Measurements from ENCODE around the gene ADAMTSL1. TPM values are rescaled to one million over a fixed set of nuclear protein-coding genes. Genes with fewer than 3 reads are reported as not detected.

ADAMTSL1 gene
- total RNA-seq, 2 experiments from 2014 or later = not detected

GRCh38 chr9:18585996-18586395 lies 112.0 kb downstream of the ADAMTSL1 start:
- CTCF ChIA-PET = no interaction called here
- POLR2A ChIA-PET = no interaction called here
- Mint-ChIP-seq H3K4me1 (ENCODE audit: low read depth) (no peaks in the 10 kb centered on the region), H3K9me3 (peaks cover 6% of the 10 kb centered on the region), H3K36me3 (ENCODE audit: low read depth) (no peaks in the 10 kb centered on the region), H3K27me3 (no peaks in the 10 kb centered on the region), H3K27ac (no peak overlapping the region), H3K4me3 (no peak overlapping the region)
- DNase-seq (no peak), ATAC-seq (no peak)
- intact Hi-C loops (cut with micrococcal nuclease) = no loop called here
- no peak for TF ChIP-seq CTCF (IDR thresholded peaks at IDR 0.05)

GRCh38 chr9:18588002-18588401 lies 114.0 kb downstream of the ADAMTSL1 start:
- Mint-ChIP-seq H3K36me3 (ENCODE audit: low read depth) (no peaks in the 10 kb centered on the region), H3K27me3 (no peaks in the 10 kb centered on the region)

GRCh38 chr9:18591261-18591660 lies 117.3 kb downstream of the ADAMTSL1 start:
- no peak overlapping the region for H3K4me3 Mint-ChIP-seq
- no peaks in the 10 kb centered on the region for H3K4me1 Mint-ChIP-seq (ENCODE audit: low read depth)
- CTCF ChIA-PET = no interaction called here
- H3K36me3 Mint-ChIP-seq (ENCODE audit: low read depth) = no peaks in the 10 kb centered on the region
- no peak for DNase-seq
- no peak overlapping the region for H3K27ac Mint-ChIP-seq
- no peak for TF ChIP-seq CTCF (IDR thresholded peaks at IDR 0.05)
- no peak for ATAC-seq
- intact Hi-C loops (cut with micrococcal nuclease) = no loop called here
- POLR2A ChIA-PET = no interaction called here
- H3K9me3 Mint-ChIP-seq = peaks cover 25% of the 10 kb centered on the region
- H3K27me3 Mint-ChIP-seq = no peaks in the 10 kb centered on the region

More at GRCh38 chr9:18588002-18588401, 114.0 kb downstream of the ADAMTSL1 start:
- intact Hi-C loops (cut with micrococcal nuclease) = no loop called here
- ATAC-seq (no peak), DNase-seq (no peak)
- H3K27ac Mint-ChIP-seq = no peak overlapping the region
- no peaks in the 10 kb centered on the region for H3K4me1 Mint-ChIP-seq (ENCODE audit: low read depth)
- ChIA-PET POLR2A (no interaction called here), CTCF (no interaction called here)
- H3K4me3 Mint-ChIP-seq = no peak overlapping the region
- no peak for TF ChIP-seq CTCF (IDR thresholded peaks at IDR 0.05)
- H3K9me3 Mint-ChIP-seq = peaks cover 21% of the 10 kb centered on the region

GRCh38 chr9:18594837-18595236 lies 120.9 kb downstream of the ADAMTSL1 start:
- Mint-ChIP-seq H3K36me3 (ENCODE audit: low read depth) (no peaks in the 10 kb centered on the region), H3K27me3 (no peaks in the 10 kb centered on the region), H3K27ac (no peak overlapping the region), H3K9me3 (peaks cover 21% of the 10 kb centered on the region), H3K4me1 (ENCODE audit: low read depth) (no peaks in the 10 kb centered on the region), H3K4me3 (no peak overlapping the region)
- ATAC-seq (no peak), DNase-seq (no peak)
- CTCF ChIA-PET = no interaction called here
- POLR2A ChIA-PET = no interaction called here
- TF ChIP-seq CTCF (IDR thresholded peaks at IDR 0.05) = no peak
- intact Hi-C loops (cut with micrococcal nuclease) = no loop called here

GRCh38 chr9:18595597-18595996 lies 121.6 kb downstream of the ADAMTSL1 start:
- DNase-seq (no peak), ATAC-seq (no peak)
- Mint-ChIP-seq H3K4me1 (ENCODE audit: low read depth) (no peaks in the 10 kb centered on the region), H3K36me3 (ENCODE audit: low read depth) (no peaks in the 10 kb centered on the region), H3K9me3 (peaks cover 19% of the 10 kb centered on the region), H3K4me3 (no peak overlapping the region), H3K27me3 (peaks cover 2% of the 10 kb centered on the region), H3K27ac (no peak overlapping the region)
- no peak for TF ChIP-seq CTCF (IDR thresholded peaks at IDR 0.05)
- intact Hi-C loops (cut with micrococcal nuclease) = no loop called here
- ChIA-PET POLR2A (no interaction called here), CTCF (no interaction called here)
